ENCODE results near the gene CR1L. TPM values are rescaled to one million over a fixed set of nuclear protein-coding genes. Genes with fewer than 3 reads are reported as not detected.
"Not testable (repeated sequence)": the region's sequence is repeated elsewhere in the genome, so short reads cannot be mapped to it uniquely, and the experiment has no call there.

The CR1L gene
- total RNA-seq, 1 experiment from 2014 or later = not detected

DNA sequence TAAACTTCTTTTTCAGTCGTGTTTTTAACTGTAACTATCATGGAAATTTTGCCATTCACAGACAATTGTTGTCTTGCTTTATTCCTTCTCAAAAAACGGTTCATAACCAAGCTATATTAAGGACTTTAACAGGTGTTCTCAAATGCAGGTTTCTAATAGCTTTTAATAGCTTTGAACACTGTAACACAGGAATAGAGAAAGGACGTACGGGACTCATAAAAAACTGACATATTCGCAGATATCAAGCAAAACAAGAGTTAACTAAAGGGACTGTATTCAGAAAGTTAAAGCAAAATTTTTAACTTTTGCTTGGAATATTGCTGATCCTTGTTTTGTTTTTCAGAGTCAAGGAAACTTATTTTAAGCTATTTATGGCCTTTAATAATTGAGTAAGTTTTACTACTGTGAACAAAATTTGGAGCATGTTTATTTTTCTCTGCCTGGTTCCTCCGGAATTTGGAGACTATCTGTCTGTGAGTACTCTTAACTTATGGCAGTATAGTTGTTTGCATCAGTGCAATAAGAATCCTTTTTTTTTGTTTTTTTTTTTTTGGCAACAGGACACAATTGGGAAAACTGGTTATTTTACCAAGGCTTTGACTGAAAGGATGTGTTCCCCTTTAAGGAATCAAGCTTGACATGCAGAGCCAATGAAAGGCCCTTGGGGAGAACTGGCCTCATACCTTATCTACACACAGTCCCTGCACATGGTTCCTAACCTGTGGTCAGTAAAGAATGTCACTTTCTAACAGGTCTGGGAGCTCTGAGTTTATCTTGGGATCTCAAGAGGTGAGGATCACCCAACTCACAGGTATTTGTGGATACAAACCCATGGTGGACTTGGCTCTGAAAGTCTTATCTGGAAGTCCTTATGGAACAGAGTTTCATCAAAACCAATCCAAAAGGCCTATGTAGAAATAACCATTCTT lies 101.2 kb downstream of the CR1L start:
- DNase-seq (ENCODE audit: low spot score) = no peak

DNA sequence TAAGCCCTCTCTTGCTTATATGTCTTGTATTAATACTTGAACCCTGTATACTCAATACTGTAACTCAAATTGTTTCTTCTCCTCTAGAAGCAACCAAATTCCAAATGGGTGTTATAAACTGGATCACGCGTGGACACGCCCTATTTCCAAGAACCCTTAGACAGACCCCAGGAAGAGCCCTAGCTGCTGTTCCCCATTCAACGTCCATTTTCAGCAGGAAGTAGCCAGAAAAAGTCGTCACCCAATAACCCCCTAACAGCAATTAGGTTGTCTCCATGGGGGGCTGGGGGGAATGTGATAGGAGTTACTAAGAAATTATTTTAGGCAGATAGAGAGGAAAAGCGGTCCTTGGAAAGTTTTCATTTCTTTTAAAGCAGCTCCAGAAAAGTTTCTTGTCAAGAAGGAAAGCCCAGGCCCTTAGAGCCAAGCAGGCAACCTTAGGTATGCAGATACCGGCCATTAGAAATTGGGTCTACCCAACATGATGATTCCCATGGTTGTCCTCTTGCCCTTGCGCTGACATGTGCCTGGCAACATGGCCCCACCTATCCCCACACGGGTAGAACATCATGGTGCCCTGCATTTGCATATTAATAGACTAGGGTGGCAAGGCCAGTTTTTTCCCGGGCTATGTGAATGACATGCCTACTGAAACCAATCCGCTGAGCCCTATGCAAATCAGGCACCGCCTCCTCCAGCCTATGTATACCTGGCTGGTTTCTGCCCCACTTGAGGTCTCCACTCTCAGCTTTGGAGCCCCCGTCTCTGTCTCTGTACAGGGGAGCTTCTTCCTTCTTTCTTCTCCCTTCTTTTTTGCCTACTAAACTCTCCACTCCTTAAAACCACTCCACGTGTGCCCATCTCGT lies 102.9 kb downstream of the CR1L start:
- no peak for DNase-seq (ENCODE audit: low spot score)

DNA sequence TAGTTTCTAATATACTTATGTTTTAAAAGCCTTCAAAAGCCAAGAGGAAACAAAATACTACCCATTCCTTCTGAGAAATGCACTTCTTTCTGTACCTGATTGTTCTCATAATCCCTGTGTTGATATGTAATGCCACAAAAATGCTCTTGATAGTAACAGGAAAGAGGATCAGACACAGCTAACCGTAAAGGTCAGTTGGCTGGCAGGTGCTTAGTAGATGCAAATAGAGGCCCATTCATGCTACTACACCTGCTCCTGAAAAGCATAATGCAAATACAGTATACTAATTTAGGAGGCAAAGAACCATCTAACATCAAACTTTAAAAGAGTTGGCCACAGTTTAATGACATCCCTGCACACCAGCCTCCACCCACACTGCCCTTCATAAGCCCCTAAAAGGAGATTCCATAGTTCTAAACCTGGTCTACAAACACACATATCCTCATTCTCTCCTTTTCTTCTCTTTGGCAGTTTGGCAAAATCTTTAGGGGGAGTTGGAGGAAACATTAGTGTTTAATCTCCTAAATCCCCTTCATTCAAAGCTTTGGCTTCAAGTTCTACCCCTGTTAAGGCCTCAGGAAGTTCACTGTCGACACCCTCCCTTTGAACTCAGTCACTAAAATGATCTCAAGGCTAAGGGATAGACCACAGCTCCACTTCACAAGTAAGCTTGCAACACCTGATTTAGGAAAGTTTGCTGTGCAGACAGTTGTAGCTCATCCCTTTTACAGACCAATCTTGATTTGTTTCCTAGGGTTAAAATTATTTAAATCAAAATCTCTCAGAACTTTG lies 104.0 kb downstream of the CR1L start:
- no peak for DNase-seq (ENCODE audit: low spot score)

DNA sequence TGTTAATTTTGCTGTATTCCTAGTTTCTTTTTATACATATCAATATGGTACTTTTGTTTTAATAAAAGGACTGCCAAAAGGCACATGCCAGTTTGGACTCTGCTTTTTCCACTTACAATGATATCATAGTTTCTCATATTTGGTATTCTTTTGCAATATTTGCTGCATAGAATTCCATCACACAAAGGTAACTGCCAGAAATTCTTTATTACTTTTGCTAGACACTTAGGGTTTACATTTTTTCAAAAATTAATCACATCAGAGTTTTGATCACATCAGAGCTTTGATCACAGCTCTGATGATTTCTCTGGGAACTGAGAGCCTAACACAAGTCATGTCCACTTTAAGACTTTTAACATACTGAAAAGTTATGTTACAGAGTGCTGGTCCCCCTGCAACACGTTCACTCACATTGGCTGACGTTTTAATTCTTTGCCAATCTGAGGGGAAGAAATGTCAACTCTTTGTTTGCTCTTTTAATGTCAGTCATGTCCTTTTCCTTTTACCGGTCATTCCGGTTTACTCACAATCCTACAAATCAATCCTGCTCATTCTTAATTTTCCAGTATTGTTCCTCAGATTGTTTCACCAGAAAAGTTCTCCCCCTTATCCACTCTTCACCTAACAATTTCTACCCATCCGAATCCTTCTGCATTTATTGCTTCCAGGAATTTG lies 105.8 kb downstream of the CR1L start:
- DNase-seq (ENCODE audit: low spot score) = no peak

DNA sequence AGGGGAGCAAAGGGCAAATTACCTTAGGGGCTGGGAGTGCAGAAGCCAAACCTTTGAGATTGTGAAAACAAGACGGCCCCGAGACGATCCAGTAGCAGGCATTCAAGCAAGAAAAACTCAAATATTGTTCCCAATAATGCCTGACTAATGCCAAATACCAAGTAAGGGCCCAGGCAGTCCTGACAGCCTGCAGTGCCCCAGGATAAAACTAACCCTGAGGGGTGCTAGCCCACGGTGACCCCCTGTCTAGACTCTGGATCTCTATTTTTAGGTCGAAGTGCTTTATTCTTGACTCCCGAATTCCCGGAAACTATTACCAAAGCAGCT lies 106.5 kb downstream of the CR1L start:
- not testable (repeated sequence) for DNase-seq (ENCODE audit: low spot score)

DNA sequence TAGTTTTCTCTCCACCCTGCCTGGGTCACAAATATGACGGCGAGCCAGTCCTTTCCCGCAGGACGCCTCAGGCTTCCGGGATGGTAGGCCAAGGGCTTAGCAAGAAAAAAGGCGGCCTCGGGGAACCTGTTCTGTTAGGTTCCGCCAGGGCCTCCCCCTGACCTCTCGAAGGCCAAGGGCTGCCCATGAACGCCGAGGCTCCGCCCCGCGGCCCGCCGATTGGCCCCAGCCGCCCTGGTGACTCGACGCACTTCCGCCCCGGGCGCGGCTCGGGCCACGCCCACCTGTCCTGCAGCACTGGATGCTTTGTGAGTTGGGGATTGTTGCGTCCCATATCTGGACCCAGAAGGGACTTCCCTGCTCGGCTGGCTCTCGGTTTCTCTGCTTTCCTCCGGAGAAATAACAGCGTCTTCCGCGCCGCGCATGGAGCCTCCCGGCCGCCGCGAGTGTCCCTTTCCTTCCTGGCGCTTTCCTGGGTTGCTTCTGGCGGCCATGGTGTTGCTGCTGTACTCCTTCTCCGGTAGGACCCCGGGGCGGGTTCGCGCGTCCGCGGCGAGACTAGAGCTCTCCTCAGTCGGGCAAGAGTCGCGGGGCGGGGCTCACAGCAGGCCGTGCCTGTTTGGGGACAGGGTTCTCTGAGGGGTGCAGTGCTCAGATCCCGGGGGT lies 107.0 kb downstream of the CR1L start, which contains the start of gene CD46:
Gene CD46 (plus strand): TSS at position 265 of the 666 bp plus-strand sequence. CDS start 159 bp downstream, at position 424.
- peak; percentile 89 for DNase-seq (ENCODE audit: low spot score)

DNA sequence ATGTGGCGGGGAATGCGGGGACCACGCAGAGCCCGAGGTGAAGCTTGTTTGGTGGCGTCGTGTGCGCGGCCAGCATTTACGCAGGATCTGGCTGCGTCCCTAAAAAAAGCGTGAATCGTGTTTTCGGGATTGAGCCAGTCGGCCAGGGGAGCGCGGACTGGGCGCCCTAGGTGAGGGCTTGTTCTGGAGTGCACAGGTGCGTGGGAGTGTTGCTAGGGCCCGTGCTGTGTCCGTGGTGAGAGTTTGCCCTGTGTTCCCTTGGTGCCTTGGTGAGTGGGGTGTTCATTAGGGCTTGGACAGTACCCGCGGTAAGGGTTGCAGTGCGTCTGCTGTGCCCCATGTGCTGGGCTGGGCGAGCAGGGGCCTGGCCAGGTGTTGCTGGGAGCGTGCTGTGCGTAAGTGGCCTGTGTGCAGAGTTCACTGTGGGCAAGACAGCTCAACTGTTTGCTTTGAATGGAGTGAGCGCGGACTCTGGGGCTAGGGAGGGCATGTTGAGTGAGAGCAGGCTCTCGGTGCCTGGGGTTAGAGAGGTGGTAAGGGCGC lies 107.6 kb downstream of the CR1L start:
- peak; percentile 13 for DNase-seq (ENCODE audit: low spot score)

DNA sequence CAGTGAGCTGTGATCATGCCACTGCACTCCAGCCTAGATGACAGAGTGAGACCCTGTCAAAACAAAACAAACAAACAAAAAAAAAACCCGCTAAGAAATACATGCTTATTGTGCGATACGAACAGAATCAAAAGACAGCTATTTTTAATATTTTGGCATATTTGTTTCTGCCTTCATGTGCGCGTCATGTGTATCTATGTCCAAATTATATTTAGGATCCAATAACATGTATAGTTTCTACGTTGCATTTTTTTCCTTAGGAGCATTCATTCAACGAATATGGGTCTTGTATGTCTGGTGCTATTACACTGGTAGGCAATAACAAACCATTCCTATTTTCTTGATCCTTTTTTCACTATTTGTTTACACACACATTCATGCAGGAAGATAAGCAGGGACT lies 108.7 kb downstream of the CR1L start:
- DNase-seq (ENCODE audit: low spot score) = no peak

DNA sequence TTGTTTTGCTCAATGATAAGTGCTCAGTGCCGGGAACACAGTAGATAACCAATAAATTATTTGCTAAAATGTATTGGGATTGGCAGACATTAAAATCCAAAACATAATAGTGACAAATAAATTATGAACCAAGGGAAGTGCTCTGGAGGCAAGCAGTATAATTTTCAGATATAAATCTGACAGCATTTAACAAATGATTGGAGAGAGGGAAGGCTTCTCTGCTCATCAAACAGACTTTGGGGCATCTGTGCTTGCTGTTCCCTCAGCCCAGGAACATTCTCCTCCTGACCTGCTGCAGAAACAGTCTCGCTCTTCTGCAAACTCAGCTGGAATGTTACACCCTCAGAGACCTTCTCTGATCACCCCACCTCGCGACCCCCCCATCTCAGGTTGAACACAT lies 109.1 kb downstream of the CR1L start:
- DNase-seq (ENCODE audit: low spot score) = no peak

DNA sequence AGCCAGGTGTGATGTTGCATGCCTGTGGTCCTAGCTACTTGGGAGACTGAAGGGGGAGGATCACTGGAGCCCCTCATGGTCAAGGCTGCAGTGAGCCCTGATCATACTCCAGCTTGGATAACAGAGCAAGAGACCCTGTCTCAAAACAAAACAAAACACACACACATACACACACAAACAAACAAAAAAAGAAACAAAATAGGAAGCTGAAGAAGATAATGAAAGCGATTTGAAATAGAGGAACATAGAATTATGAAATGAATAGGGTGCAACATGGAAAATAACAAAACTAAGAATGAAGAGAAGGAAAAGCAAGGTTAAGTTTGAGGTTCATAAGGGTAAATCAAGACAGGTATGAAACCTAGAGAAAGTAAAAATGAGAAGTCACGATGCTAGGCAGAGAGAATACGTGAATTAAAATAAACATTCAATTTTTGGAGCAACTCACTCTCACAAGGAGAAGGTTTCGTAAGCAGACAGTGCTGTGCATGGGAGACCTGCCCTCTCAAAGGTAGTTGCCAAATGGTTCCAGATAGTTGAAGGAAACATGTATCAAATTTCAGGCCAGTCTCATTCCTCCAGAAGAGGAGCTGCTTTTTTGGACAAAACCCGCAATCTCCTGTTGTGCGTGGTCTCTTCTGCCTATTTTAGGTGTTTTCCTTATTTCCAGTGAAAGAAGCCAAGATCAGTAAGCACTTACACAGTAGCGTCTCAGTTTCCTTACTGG lies 110.2 kb downstream of the CR1L start:
- no peak for DNase-seq (ENCODE audit: low spot score)

DNA sequence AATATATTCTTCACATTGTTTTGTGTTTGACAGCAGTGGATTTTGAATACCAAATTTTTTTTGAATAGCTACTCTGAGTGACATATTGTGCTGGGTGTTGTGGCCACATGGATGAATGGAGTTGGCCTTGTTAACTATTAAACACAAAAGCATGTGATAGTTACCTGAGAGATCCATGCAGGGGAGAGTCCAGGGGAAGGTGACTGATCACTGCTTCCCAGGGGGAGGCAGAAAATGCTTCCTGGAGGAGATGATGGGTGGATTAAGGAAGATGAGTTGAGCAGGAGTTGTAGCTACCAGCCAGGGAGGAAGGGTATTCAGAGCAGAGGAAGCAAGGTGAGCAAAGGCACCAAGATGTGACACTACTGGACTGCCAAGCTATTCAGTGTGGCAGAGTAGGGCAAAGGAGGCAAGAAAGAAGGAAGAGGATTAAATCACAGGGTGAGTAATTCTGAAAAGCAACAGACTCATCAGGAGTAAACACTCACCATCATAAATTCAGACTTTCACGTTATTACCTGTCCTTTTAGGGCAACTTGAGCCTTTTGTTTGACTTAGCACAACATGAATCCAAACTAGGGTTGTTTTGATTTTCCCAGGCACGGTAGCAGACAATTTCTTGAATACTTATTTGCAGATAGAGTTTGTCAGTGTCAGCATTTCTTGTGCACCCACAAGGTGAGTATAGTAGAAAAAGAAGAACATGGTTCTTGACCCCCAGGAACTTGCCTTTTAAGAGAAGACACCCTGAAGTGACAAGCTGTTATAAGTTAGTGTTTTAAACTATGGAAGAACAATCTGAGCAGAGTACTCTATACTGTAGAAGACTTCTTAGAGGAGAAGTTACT lies 111.1 kb downstream of the CR1L start:
- DNase-seq (ENCODE audit: low spot score) = no peak

DNA sequence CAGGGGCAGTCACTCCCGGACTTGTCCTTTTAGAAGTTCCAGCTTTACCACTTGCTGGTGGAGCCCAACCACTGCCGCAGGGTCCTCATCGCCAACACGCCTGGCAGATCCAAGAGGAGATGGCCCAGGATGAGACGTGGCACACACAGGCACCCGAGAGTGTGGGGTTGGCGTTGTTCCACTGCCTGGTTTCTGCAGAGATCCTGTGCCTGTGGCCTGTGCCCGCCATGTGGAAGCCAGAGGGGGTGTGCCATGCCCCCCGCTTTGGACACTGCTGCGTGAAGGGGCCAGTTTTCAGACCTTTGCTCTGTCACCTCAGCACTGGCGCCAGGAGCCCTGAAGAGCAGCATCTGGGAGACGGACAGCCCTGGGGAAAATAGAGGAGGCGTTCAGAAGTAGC lies 117.7 kb downstream of the CR1L start:
- no peak for DNase-seq (ENCODE audit: low spot score)

DNA sequence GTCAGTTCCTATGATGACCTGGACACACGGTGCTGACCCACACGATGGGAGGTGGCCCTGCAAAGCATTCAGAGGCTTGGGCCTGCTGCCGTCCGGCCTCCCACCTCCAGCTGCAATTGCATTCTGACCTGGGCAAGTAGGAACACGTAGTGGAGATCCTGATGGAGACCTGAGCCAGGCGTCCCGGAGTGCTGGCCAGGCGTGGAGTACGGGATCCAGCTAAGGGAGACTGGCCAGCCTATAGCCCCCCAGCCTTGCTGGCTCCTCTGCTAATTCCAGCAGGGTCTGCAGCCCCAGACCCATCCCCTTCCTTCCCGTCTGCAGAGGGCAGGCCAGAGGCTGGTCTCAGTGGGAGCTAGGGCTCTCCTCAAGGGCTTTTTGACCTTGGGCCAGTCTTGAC lies 118.2 kb downstream of the CR1L start:
- no peak for DNase-seq (ENCODE audit: low spot score)

DNA sequence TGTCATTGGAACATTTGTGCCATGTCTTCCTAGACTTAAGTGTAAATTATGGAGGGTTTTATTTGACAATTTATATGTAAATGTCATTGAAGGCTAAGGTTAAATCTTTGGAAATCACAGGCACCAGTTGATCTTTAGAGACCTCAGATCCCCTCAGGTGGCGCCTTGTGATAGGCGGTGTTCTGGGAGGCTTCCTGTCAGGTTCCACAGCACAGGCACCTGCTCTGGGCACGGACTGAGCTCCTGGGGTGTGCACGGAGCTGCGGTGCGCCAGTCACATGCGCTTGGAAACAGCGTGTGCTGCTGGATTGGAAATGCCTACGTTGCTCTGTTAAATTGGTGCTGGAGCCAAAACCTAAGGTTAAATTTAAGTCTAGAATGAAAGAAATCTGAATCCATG lies 119.0 kb downstream of the CR1L start:
- no peak for DNase-seq (ENCODE audit: low spot score)

DNA sequence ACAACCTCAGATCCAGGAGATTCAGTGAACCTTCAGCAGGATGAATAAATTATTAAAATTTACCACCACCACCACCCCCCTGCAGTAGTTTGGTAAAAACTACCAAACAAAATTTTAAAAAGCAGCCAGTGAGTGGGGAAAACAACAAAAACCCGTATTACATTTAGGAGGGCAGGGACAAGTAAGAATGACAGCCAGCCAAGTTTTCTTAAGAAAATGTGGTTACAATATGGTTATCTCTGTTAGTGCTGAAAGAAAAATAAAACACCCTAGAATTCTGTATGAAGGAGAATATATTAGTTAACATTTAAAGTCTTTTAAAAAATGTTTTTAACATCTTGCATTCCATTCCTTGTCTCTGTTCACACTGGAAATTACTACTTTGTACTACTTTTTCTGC lies 121.6 kb downstream of the CR1L start:
- no peak for DNase-seq (ENCODE audit: low spot score)

DNA sequence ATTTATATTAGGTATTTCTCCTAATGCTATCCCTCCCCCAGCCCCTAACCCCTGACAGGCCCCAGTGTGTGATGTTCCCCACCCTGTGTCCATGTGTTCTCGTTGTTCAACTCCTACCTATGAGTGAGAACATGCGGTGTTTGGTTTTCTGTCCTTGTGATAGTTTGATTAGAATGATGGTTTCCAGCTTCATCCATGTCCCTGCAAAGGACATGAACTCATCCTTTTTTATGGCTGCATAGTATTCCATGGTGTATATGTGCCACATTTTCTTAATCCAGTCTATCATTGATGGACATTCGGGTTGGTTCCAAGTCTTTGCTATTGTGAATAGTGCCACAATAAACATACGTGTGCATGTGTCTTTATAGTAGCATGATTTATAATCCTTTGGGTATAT lies 125.6 kb downstream of the CR1L start:
- DNase-seq (ENCODE audit: low spot score) = not testable (repeated sequence)
